Nephron progenitor cell (in vitro differentiated cells): ENCODE data around the gene IGLL1.

Experiments used
- DNase-seq: peaks from one replicate; pipeline ENCODE4 v3.0.0; 2021
- H3K27ac Mint-ChIP-seq: 2 replicates; pipeline ENCODE4 v1.8.0; 2021; ENCODE audit warnings: mild to moderate bottlenecking, moderate library complexity, mixed read lengths
- H3K27me3 Mint-ChIP-seq: 2 replicates; pipeline ENCODE4 v1.8.0; 2021; ENCODE audit warnings: mild to moderate bottlenecking, low read depth, mixed read lengths; ENCODE audit not compliant: poor library complexity
- H3K36me3 Mint-ChIP-seq: 2 replicates; pipeline ENCODE4 v1.8.0; 2021; ENCODE audit warnings: low read depth, mixed read lengths
- H3K4me1 Mint-ChIP-seq: 2 replicates; pipeline ENCODE4 v1.8.0; 2021; ENCODE audit warnings: mixed read lengths
- H3K4me3 Mint-ChIP-seq: 2 replicates; pipeline ENCODE4 v1.8.0; 2021; ENCODE audit warnings: mild to moderate bottlenecking, moderate library complexity, mixed read lengths
- H3K9me3 Mint-ChIP-seq: 2 replicates; pipeline ENCODE4 v1.8.0; 2021; ENCODE audit warnings: mild to moderate bottlenecking, moderate library complexity, mixed read lengths
- CTCF ChIP-seq: fragments of 200-600 bp; sonication (generic); IDR thresholded peaks from 2 replicates; pipeline ENCODE4 v1.5.0; 2021; ENCODE audit warnings: antibody characterized with exemption

The IGLL1 gene

DNA sequence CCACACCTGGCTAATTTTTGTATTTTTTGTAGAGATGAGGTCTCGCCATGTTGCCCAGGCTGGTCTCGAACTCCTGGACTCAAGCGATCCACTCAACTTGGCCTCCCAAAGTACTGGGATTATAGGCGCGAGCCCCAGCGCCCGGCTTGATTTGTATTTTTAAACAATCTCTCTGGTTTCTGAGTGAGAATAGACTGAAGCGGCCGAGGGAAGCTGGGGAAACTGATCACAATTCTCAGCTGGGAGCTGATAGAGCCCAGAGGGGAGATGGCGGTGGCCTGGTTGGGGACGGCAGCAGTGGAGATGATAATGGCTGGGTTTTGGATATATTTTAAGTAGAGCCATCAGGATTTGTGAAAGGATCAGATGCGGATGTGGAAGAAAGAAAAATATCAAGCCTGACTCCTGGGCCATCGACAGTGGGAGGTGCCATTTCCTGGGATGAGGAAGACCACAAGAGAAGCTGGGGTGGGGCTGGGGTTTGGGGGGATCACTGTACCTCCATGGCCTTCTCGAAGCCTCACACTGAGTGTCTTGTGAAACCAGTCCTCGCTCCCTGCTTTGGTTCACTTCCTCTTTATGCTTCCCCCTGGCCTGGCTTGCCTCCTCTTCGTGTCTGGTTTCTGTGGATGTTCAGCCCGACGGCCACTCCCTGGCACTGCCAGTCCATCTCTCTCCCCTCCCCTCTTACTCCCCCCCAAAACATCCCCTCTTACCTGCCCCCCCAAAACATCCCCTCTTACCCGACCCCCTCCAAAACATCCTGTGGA lies 51.9 kb downstream of the IGLL1 start:
- Mint-ChIP-seq H3K27ac (peak overlapping the region; percentile 90), H3K36me3 (no peaks in the 10 kb centered on the region), H3K4me3 (no peak overlapping the region), H3K4me1 (peaks cover 64% of the 10 kb centered on the region), H3K9me3 (no peaks in the 10 kb centered on the region), H3K27me3 (peaks cover 7% of the 10 kb centered on the region)
- no peak for TF ChIP-seq CTCF
- no peak for DNase-seq

DNA sequence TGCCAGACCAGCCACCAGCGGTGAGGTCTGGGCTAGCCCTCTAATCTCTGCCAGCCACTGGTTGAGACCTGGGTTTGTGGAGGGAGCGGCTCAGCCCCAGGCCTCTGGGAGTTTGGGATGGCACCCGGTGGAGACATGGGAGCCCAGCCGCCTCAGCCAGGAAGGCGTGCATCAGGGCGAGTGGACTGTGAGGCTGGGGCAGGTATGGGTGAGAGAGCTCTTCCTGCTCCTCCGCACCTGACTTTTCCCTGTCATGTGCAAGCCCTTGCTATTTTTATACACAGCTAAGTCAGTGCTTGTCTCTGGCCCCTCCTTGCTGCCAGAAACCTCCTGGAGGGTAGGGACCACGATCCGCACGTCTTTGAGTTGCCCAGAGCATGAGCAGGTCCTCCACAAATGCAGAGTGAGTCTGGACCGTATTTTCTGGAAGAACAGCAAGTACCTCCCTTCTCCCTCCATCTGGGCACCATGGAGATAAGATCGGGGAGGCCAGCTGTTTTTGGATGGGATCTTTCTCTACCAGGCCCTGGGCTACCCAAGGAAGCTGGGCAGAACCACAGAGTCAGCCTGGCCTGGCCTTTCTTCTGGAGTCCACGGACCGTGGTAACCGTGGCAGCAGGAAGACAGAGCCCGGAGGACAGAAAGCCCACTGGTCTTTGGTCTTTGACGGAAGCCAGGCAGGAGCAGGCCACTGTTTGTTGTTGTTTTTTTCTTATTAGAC lies 53.3 kb downstream of the IGLL1 start:
- peaks cover 60% of the 10 kb centered on the region for H3K4me1 Mint-ChIP-seq
- H3K9me3 Mint-ChIP-seq, result no peaks in the 10 kb centered on the region
- H3K27me3 Mint-ChIP-seq, result peaks cover 6% of the 10 kb centered on the region
- DNase-seq, result no peak
- H3K36me3 Mint-ChIP-seq, result no peaks in the 10 kb centered on the region
- TF ChIP-seq CTCF, result no peak
- no peak overlapping the region for H3K27ac Mint-ChIP-seq
- no peak overlapping the region for H3K4me3 Mint-ChIP-seq

DNA sequence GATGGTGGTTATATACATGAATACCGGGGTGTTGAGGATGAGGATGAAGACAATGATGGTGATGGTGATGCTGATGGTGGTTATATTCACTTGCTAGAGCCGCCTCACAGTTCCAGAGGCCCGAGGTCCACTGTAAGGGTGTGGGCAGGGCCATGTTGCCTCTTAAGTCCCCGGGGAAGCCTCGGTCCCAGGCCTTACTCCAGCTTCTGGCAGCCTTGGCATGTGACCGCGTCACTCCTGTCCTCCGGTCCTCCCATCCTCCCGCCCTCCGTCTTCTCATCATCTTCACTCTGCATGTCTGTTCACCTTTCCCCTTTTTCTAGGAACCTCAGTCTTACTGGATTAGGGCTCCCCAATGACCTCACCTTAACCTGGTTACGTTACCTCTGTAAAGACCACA lies 54.6 kb downstream of the IGLL1 start:
- Mint-ChIP-seq H3K36me3 (no peaks in the 10 kb centered on the region), H3K4me1 (peaks cover 66% of the 10 kb centered on the region), H3K27me3 (peaks cover 3% of the 10 kb centered on the region), H3K4me3 (no peak overlapping the region), H3K9me3 (no peaks in the 10 kb centered on the region), H3K27ac (peak overlapping the region; percentile 8)
- TF ChIP-seq CTCF, result no peak
- no peak for DNase-seq

GRCh38 chr22:23524226-23524625 lies 55.9 kb downstream of the IGLL1 start:
- peaks cover 3% of the 10 kb centered on the region for H3K27me3 Mint-ChIP-seq
- H3K4me1 Mint-ChIP-seq, result peaks cover 77% of the 10 kb centered on the region
- peak overlapping the region; percentile 95 for H3K27ac Mint-ChIP-seq
- no peak for DNase-seq
- H3K9me3 Mint-ChIP-seq, result no peaks in the 10 kb centered on the region
- H3K4me3 Mint-ChIP-seq, result no peak overlapping the region
- H3K36me3 Mint-ChIP-seq, result no peaks in the 10 kb centered on the region
- no peak for TF ChIP-seq CTCF

DNA sequence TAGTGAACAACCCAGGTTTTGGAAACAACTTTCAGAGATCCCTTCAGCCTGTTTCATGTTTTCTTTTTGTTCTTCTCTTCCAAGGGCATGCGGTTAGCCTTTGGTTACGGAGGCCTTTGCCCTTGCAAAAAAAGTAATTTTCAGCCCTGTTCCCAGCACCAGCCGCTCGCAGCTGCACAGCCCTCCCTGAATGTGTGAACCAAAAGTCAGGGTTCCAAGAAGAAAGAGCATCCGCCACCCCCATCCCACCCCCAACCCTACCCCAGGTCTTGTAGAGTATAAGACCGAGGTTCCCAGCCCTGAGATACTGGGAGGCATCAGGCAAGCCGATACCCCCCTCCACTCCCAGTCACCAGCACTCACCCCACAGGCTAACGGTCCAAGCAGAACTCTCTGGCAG lies 56.4 kb downstream of the IGLL1 start:
- Mint-ChIP-seq H3K27ac (peak overlapping the region; percentile 95), H3K4me3 (no peak overlapping the region), H3K27me3 (peaks cover 2% of the 10 kb centered on the region)

More for the DNA sequence above, 56.4 kb downstream of the IGLL1 start:
- no peaks in the 10 kb centered on the region for H3K36me3 Mint-ChIP-seq
- H3K9me3 Mint-ChIP-seq, result no peaks in the 10 kb centered on the region
- TF ChIP-seq CTCF, result no peak
- peaks cover 77% of the 10 kb centered on the region for H3K4me1 Mint-ChIP-seq
- no peak for DNase-seq
